NCI-H82 treated with DMSO at 0.1 percent for 48 hours (cell line): Measurements from ENCODE around the gene ELP6.

Experiments used
- DNase-seq: peaks from one replicate; lab custom pipeline; 2025; ENCODE audit not compliant: unreplicated experiment; lab: John Stamatoyannopoulos, UW

ELP6 gene

DNA sequence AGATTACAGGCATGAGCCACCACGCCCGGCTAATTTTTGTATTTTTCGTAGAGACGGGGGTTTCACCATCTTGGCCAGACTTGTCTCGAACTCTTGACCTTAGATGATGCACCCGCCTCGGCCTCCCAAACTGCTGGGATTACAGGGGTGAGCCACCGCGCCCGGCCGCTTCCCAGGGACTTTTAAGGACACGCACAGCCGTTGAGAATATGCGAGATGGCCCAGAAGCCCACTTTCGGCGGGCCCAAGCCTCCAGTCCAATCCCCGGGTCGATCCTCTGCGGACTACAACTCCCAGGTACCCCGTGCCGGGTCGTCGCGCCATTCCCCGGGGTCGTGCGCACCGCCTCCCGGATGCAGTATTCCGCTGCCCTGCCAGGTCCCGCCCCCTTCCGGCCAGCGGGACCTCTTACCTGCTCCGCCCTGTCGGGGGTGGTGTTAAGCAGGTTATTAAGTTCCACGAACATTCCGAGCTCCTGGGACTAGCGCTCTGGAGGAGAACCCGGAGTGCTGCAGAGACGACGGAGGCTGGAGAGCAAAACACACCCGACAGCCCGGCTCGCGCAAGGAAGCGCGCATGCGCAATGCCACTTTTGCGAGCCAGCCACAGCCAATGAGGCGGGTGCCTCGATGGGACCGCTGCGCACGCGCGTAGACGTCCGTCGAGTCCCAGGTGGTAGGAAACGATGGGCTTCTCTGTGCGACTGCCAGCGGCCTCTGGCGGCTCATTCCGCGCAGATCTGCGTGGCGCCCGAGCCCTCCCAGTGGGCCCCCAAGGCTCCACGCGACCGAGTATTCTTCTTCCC, at the start of gene ELP6:
Gene ELP6 (minus strand): TSS at position 588 of the 805 bp plus-strand sequence. CDS start 122 bp downstream, at position 466.
- DNase-seq, result peak; percentile 92

DNA sequence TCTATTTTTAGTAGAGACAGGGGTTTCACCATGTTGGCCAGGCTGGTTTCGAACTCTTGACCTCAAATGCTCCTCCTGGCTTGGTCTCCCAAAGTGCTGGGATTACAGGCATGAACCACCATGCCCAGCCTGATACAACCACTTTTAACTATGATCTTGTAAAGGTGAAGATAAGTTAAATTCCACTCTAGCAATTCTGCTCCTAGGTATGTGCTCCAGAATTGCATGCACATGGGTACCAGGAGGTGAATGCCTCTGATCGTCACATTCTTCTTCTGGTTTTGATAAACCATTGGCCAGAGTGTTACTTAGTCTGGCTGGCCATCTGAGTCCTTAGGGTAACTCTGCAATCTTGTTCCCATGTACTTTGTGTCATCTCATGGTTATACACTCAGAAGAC, 42.8 kb upstream of the ELP6 start:
- DNase-seq, result no peak

DNA sequence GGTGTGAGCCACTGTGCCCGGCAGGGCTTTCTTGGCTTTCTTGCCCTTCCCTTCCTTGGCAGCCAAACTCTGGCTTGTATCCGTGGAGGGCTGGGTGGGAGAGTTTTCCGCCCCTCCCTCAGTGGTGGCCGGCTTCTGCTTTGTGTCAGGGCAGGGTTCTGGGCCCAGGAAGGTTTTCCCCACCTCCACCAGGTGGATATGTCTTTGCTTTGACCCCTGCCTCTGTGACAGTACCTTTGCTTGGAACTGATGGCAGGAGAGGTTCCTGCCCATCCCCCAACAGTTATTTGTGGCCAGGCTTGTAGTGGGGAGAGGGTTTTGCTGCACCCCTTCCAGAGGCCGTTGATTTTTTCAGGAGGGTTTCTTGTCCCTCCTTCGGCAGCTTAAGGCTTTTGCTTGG, 40.8 kb upstream of the ELP6 start:
- DNase-seq, result no peak

GRCh38 chr3:47553407-47553806, 39.9 kb upstream of the ELP6 start:
- no peak for DNase-seq

GRCh38 chr3:47542471-47543173, 29.1 kb upstream of the ELP6 start:
- DNase-seq, result no peak

- DNase-seq, result no peak
Measured at GRCh38 chr3:47541583-47542108, 28.1 kb upstream of the ELP6 start.

GRCh38 chr3:47540281-47540680, 26.8 kb upstream of the ELP6 start:
- no peak for DNase-seq

DNA sequence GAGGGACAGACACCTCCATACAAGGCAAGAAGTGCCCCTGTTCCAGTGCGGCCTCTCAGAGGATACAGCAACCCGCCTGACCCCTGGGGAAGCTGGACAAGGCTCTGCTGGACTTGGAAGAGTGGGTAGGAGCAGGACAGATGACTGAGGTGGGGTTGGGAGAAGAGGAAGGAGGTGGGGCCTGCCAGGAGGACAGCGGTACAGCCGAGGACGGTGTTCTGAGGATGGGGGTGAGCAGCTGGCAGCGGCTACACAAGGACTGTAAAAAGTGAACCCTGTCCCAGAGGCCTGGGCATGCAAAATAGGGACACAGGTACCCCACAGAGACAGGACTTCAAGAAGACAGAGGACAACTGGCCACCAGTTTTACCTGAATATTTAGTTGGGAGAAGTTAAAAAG, 23.5 kb upstream of the ELP6 start:
- no peak for DNase-seq

DNA sequence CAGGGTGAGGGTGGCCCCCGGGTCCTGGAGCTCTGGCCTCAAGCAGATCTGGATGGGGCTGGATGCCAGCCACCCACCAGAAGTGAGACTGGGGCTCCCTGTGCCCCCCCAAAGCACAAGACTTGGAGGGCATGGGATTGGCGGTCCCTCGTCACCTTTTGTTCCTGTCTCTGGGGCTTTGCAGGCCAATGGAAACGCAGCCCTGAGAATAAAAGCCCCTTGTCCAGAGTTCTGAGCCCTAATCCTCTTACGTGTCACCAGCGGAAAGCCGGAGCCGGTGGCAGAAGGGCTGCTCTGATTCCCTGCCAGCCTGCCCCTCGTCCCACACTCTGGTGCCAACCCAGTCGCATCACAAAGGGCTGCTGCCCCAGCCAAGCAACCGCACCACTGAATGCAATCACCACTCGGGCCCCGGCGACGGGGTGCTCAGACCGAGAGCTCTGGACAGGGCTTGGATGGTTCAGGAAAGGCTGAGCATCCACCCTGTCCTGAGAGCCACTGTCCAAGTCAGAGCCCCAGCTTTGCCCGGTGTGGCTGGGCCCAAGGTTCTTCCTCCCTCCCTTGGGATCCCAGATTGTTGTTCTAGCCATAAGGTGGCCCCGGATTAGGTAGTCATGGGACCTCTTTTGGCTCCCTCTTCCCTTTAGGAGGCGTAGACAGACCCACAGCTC, 22.8 kb upstream of the ELP6 start:
- DNase-seq, result peak; percentile 58

GRCh38 chr3:47533996-47534454, 20.5 kb upstream of the ELP6 start:
- no peak for DNase-seq

DNA sequence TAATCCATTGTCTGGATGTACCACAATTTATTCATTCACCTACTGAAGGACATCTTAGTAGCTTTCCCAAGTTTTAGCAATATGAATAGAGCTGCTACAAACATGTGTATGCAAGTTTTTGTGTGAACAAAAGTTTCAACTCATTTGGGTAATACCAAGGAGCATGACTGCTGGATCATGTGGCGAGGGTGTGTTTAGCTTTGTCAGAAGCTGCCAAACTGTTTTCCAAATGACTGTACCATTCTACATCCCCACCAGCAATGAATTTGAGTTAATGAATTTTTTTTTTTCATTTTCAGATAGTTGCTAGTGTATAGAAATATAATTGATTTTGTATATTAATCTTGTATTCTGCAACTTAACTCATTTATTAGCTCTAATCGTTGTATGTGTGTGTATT, 20.0 kb upstream of the ELP6 start:
- no peak for DNase-seq

DNA sequence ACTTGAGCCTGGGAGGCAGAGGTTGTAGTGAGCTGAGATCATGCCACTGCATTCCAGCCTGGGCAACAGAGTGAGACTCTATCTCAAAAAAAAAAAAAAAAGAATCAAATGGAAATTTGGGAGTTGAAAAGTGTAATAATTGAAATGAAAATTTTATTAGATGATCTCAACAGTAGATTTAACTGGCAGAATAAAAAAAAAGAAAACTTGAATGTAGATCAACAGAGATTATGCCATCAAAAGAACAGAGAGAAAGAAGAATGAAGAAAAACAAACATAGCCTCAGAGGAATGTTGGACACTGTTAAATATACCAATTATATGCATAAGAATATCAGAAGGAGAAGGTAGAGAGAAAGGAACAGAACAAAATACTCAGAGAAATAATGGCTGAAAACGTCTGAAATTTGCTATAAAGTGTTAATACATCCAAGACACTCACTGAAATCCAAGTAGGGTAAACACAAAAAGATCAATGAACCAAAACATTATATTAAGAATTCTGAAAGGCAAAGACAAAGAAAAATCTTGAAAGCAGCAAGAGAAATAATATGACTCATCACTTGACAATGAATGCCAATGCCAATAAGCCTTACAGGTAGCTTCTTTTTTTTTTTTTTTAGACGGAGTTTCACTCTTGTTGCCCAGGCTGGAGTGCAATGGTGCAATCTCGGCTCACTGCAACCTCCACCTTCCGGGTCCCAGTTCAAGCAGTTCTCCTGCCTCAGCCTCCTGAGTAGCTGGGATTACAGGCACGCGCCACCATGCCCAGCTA, 14.6 kb upstream of the ELP6 start:
- DNase-seq, result no peak

GRCh38 chr3:47525617-47526016, 12.1 kb upstream of the ELP6 start:
- no peak for DNase-seq

GRCh38 chr3:47523310-47524073, 10.0 kb upstream of the ELP6 start:
- no peak for DNase-seq

DNA sequence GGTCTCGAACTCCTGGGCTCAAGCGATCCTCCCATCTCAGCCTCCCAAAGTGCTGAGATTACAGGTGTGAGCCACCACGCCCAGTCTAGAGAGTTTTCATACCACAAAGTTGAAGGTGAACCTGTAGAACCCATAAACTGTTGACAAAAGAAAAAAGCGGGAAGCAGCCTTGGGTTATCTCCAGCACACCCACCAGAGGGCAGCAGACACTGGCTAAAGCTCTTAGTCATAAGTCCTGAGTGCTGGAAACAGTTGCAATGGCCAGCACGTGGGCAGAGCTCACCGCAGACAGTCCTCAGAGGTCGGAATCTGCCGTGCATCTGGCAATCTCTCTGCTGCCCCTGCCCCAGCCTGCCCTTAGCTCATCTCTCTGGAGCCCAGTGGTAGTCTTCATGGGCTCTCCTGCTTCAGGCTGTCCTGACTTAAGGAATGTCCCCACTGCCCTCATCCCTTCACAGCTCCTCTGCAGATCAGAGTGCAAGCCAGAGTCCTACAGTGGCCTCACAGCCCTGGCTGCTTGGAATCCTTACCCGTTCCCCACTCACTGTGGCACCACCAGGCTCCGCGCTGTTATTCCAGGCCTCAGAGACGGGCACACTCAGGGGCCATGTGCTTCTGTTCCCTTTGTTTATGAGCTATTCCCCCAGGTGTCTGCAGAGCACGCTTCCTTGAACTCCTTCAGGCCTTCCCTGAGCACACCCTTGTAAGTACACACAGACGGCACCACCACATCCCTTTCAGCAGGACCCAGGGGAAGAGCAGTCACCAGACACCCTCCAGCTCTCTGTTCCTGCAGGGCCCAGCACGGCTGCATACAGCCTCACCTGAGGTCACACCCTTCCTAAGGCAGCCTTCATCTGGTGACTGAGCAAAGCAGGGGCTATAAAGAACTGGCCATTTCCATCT, 8.8 kb upstream of the ELP6 start:
- DNase-seq, result peak; percentile 74

DNA sequence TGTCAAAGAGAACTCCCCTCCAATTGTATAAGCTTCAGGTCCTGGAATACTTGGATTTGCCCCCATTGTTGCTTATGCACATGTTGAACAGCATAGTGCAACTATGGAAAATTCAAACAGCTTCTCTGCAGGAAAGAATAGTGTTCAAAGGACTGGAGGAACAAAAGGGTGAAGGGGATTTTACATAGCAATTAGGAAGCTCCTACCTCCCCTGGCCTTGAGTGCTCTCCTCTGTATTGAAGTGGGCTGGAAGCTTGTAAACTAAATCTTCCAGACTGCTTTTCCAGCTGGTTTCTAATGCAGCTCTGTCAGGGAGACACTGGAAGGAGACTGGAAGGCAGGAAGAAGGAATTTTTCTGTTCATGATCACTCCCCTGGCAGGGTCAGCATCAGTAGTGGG, 7.2 kb upstream of the ELP6 start:
- DNase-seq, result no peak

DNA sequence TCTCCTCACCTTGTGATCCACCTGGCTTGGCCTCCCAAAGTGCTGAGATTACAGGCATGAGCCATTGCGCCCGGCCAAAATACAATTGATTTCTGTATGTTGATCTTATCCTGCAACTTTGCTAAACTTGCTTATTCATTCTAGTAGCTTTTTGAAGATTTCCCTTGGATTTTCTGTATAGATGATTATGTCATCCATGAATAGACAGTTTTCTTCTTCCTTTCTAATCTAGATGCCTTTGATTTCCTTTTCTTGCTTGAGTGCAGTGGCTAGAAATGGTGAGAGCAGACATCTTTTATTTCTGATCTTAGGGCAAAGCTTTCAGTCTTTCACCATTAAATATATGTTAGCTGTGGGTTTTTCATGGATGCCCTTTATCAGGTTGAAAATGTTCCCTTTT, 4.4 kb upstream of the ELP6 start:
- DNase-seq, result no peak

- peak; percentile 54 for DNase-seq
Measured at GRCh38 chr3:47515864-47516319, 2.4 kb upstream of the ELP6 start.

- DNase-seq, result no peak
Measured at GRCh38 chr3:47515100-47515499, 1.6 kb upstream of the ELP6 start.
